ENCODE results near the gene DECR2.

The DECR2 gene

GRCh38 chr16:459761-460160, 58.1 kb downstream of the DECR2 start:
- no peak overlapping the region for H3K4me3 Mint-ChIP-seq
- no peak overlapping the region for H3K27ac Mint-ChIP-seq (ENCODE audit: low read depth)
- no peak for ATAC-seq (replicated peaks; ENCODE audit: extremely low read depth, poor library complexity, severe bottlenecking)
- H3K36me3 Mint-ChIP-seq (ENCODE audit: insufficient read depth) = peaks cover 8% of the 10 kb centered on the region
- DNase-seq (ENCODE audit: low spot score in 2 of 2) = no peak
- peaks cover 10% of the 10 kb centered on the region for H3K4me1 Mint-ChIP-seq
- H3K9me3 Mint-ChIP-seq = no peaks in the 10 kb centered on the region
- no peaks in the 10 kb centered on the region for H3K27me3 Mint-ChIP-seq

- Mint-ChIP-seq H3K4me3 (no peak overlapping the region), H3K27ac (ENCODE audit: low read depth) (no peak overlapping the region), H3K36me3 (ENCODE audit: insufficient read depth) (peaks cover 8% of the 10 kb centered on the region), H3K27me3 (no peaks in the 10 kb centered on the region), H3K9me3 (no peaks in the 10 kb centered on the region), H3K4me1 (peaks cover 10% of the 10 kb centered on the region)
- no peak for DNase-seq (ENCODE audit: low spot score in 2 of 2)
- ATAC-seq (replicated peaks; ENCODE audit: extremely low read depth, poor library complexity, severe bottlenecking) = no peak
Measured at GRCh38 chr16:460787-461186, 59.1 kb downstream of the DECR2 start.
